HCT116 (cell line): ENCODE data around the gene MBNL2.
"Not testable (repeated sequence)": the region's sequence is repeated elsewhere in the genome, so short reads cannot be mapped to it uniquely, and the experiment has no call there.

Experiments used
- CBX3 ChIP-seq: IDR thresholded peaks from 2 replicates; pipeline ENCODE4 v1.6.1; 2012; ENCODE audit warnings: low read depth
- CTCF ChIP-seq, 3 experiments: fragments of 200-600 bp in 1 of 3; sonication (generic) in 1 of 3; IDR thresholded peaks in 2 of 3; conservative IDR thresholded peaks in 1 of 3; 2 replicates each; pipeline ENCODE4 v1.5.1; 2012 to 2017; ENCODE audit warnings: low read depth in 2 of 3, low read length in 2 of 3, antibody characterized with exemption in 1 of 3, borderline replicate concordance in 1 of 3, control low read depth in 1 of 3, mild to moderate bottlenecking in 1 of 3, mixed read lengths in 1 of 3, mixed run types in 1 of 3, moderate library complexity in 1 of 3; ENCODE audit not compliant: insufficient read depth in 1 of 3
- EZH2 ChIP-seq: fragments of 200-600 bp; sonication (generic); IDR thresholded peaks from 2 replicates; pipeline ENCODE4 v1.6.1; 2017; ENCODE audit warnings: antibody characterized with exemption, mixed run types
- EZH2phosphoT487 ChIP-seq: fragments of 200-600 bp; IDR thresholded peaks from 2 replicates; pipeline ENCODE4 v1.6.1; 2018; ENCODE audit warnings: antibody characterized with exemption, borderline replicate concordance
- JUND ChIP-seq: IDR thresholded peaks from 2 replicates; pipeline ENCODE4 v1.6.1; 2012
- MAX ChIP-seq: IDR thresholded peaks from 2 replicates; pipeline ENCODE4 v1.6.1; 2012
- POLR2A ChIP-seq: IDR thresholded peaks from 2 replicates; pipeline ENCODE4 v1.7.0; 2011; ENCODE audit warnings: borderline replicate concordance; ENCODE audit not compliant: insufficient read depth, insufficient read length; ENCODE audit errors: extremely low read depth
- POLR2AphosphoS5 ChIP-seq: IDR thresholded peaks from 2 replicates; pipeline ENCODE4 v1.6.1; 2011; ENCODE audit warnings: mild to moderate bottlenecking, low read depth, low read length, moderate library complexity
- RAD21 ChIP-seq: IDR thresholded peaks from 2 replicates; pipeline ENCODE4 v1.6.1; 2012; ENCODE audit warnings: low read depth, mild to moderate bottlenecking
- REST ChIP-seq: IDR thresholded peaks from 2 replicates; pipeline ENCODE4 v1.6.1; 2012; ENCODE audit warnings: low read depth
- SP1 ChIP-seq: IDR thresholded peaks from 2 replicates; pipeline ENCODE4 v1.6.1; 2012; ENCODE audit warnings: low read depth
- YY1 ChIP-seq: IDR thresholded peaks from 2 replicates; pipeline ENCODE4 v1.6.1; 2011; ENCODE audit warnings: low read length, low read depth, moderate library complexity, mild to moderate bottlenecking; ENCODE audit not compliant: insufficient replicate concordance; ENCODE audit errors: extremely low read depth
- ZFX ChIP-seq: fragments of 450-650 bp; IDR thresholded peaks from 2 replicates; pipeline ENCODE4 v1.6.1; 2017
- ZNF274 ChIP-seq: fragments of 200-500 bp; sonication (Bioruptor generic); IDR thresholded peaks from 2 replicates; pipeline ENCODE4 v1.6.1; 2014; ENCODE audit warnings: mild to moderate bottlenecking, low read depth, low read length, inconsistent platforms

GRCh38 chr13:97207252-97207651 lies 14.9 kb upstream of the MBNL2 start:
- TF ChIP-seq CTCF (IDR thresholded peaks at IDR 0.05 in 2 of 3, conservative IDR thresholded peaks at IDR 0.05 in 1 of 3; ENCODE audit: borderline replicate concordance in 1 of 3, insufficient read depth in 1 of 3, low read depth in 2 of 3, low read length in 2 of 3); POLR2A; EZH2; REST; POLR2AphosphoS5; JUND; RAD21; ZNF274; MAX; CBX3; YY1; ZFX; EZH2phosphoT487; SP1: not testable (repeated sequence)
